ENCODE data around the gene ARSB. TPM values are rescaled to one million over a fixed set of nuclear protein-coding genes. Genes with fewer than 3 reads are reported as not detected.
"Not testable (repeated sequence)": the region's sequence is repeated elsewhere in the genome, so short reads cannot be mapped to it uniquely, and the experiment has no call there.

The ARSB gene
- total RNA-seq, 1 experiment from 2014 or later, result 12.2 TPM

DNA sequence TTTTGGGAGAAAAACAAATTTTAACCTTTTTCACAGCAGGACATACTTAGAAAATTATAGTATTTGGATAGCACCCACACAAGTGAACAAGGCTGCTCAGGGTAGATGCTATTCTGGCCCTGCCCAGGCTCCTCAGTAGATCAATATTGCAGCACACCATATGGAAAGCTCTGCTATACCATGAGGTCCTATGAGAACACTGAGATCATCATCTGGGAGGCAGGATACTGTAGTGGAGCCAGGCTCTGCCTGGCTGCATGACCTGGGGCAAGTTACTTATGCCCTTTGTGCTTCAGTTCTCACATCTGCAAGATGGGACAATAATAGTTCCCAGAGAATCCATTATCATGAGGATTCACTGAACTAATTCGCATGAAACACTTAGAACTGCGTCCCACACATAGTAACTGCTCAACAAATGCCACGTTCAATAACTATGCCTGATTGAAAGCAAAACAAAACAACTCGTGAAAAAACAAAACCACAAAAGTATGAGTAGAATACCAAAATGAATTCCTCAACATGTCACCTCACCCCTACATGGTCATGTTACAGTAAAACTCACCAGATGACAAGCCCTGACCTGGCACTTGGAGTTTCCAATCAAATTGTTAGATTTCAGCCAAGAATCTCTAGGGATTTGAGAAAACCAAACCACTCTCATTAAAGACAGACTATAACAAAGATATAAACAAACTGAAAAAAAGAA lies 31.9 kb downstream of the ARSB start:
- DNase-seq (ENCODE audit: low read depth), result peak; percentile 30

- DNase-seq (ENCODE audit: low read depth), result peak; percentile 41
Observed at GRCh38 chr5:78930721-78931120, 54.4 kb downstream of the ARSB start.

- peak; percentile 38 for DNase-seq (ENCODE audit: low read depth)
Observed at GRCh38 chr5:78929833-78930232, 55.3 kb downstream of the ARSB start.

DNA sequence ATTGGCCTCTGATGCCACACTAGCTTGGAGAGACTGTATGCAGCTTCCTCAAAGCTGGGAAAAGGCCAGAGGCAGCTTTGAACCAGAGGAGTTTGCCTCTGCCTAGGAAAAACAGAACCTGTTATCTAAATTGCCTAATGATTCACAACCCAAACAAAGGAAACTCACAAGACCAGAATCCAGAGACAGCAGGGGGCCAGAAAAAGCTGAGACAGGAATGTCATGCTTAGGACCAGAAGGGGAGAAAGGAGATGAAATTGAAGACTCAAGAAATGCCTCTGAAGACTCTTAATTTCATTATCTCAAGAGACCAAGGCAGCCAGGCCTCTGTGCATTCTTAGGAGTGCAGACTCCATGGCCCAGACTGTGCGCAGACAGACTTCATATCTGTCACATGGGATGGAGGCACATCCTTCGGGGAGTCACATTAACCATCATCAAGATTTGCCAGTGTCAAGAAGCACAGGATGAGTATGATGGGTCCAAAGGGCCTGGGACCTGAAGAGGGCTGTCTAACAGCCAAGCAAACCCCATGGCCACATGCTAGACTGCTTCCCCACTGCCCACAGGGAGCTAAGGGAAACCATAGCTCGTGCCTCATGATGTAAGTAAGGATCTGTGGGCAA lies 57.3 kb downstream of the ARSB start:
- peak; percentile 95 for DNase-seq (ENCODE audit: low read depth)

DNA sequence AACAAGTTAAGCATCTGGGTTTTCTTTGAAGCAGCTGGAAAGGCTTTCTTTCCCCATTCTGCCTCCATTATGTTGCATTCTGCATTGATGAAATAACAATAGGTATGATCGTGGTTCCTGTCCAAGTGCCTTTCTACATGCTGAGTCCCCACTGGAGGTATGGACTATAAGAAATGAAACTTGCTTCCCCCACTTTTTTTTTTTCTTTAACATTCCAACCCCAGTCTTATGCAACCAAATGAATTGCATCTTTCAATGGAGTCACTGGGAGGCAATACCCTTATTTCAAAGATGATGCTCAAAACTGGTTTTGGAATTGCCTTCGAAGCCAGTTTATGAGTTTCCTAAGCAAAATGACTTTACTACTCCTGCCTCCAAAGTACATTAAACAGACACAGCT lies 58.9 kb downstream of the ARSB start:
- DNase-seq (ENCODE audit: low read depth), result no peak

- no peak for DNase-seq (ENCODE audit: low read depth)
Observed at GRCh38 chr5:78925129-78925876, 59.8 kb downstream of the ARSB start.

- DNase-seq (ENCODE audit: low read depth), result no peak
Observed at GRCh38 chr5:78923622-78923970, 61.5 kb downstream of the ARSB start.

DNA sequence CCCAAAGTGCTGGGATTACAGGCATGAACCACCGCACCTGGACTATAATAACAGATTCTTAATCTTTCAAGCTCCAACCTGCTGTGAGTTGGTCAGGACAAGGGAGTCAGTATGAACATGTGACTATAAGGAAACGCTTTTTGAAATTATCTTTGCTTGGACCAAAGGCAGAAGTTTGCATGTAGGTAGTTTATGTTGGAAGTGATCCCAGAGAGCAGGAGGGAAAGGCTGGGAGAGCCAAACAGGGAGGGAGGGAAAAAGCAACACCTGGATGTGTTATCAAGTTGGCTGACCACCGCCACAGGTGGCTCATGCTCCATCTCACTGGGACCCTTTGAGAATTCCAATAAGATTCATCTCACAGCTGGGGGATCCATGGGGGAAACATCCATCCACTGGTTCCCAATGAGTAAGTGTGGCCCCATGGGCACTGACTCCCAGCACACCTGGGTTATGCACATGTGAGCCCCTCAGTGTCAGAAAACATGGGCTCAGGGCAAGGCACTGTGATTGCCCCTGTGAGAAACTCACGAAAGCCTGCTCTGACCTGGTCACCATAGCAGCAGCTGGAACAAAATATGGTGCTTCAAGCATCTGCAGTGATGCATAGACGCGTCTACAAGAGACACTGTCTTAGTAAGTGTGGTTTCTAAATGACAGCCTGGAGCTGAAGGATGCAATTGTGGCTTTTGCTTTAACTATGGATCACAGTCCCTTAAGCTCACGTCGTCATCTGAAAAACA lies 62.1 kb downstream of the ARSB start:
- DNase-seq (ENCODE audit: low read depth), result no peak

- DNase-seq (ENCODE audit: low read depth), result no peak
Observed at GRCh38 chr5:78920604-78921003, 64.5 kb downstream of the ARSB start.

DNA sequence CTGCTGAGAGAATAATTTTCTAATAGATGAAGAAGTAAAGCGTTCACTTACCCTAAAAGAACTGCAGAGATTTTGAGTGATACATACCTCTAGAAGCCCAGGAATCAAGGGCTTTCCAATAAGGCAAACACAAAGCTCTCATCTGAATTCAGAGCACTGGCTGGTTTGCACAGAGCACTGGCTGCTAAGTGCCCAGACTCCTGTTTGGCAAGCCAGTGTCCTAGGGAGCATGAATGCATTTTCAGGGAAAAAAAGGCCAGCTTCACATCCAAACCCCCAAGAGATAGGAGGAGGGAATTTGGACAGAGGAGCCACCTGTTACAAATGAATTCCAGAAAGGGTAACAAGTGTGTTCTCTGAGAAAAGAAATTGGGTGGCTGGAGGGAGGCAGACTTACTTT lies 65.3 kb downstream of the ARSB start:
- DNase-seq (ENCODE audit: low read depth), result no peak

DNA sequence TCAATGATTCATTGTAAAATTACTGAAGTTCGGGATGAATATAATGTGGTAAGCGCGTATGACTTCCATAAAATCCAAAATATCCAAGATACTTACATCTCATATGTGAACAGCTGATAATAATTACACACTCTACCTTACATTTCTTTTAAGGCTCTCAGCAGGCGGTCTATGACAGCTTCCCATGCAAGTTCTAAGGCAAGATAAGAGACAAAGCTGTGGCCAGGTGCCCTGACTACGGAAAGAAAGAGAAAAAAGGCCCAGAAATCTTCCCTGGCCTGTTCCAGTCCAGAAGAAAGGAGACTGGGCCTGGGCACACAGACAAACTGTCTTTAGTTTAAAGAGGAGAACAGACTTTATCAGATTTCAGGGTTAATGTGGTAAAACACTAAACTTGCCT lies 69.1 kb downstream of the ARSB start:
- no peak for DNase-seq (ENCODE audit: low read depth)

GRCh38 chr5:78915170-78915569 lies 69.9 kb downstream of the ARSB start:
- no peak for DNase-seq (ENCODE audit: low read depth)

- DNase-seq (ENCODE audit: low read depth), result no peak
Observed at GRCh38 chr5:78912811-78913210, 72.3 kb downstream of the ARSB start.

- DNase-seq (ENCODE audit: low read depth), result no peak
Observed at GRCh38 chr5:78912085-78912771, 72.9 kb downstream of the ARSB start.

- DNase-seq (ENCODE audit: low read depth), result not testable (repeated sequence)
Observed at GRCh38 chr5:78909224-78909983, 75.7 kb downstream of the ARSB start.

- peak; percentile 86 for DNase-seq (ENCODE audit: low read depth)
Observed at GRCh38 chr5:78908173-78909061, 76.7 kb downstream of the ARSB start.

- DNase-seq (ENCODE audit: low read depth), result peak; percentile 94
Observed at GRCh38 chr5:78907255-78907891, 77.7 kb downstream of the ARSB start.

- DNase-seq (ENCODE audit: low read depth), result no peak
Observed at GRCh38 chr5:78905084-78905938, 79.8 kb downstream of the ARSB start.

Measured in Daoy (cell line).